ENCODE data around the gene AKAP12. TPM values are rescaled to one million over a fixed set of nuclear protein-coding genes. Genes with fewer than 3 reads are reported as not detected.

Gene AKAP12
- polyA plus RNA-seq, 1 experiment = 27.7 TPM

DNA sequence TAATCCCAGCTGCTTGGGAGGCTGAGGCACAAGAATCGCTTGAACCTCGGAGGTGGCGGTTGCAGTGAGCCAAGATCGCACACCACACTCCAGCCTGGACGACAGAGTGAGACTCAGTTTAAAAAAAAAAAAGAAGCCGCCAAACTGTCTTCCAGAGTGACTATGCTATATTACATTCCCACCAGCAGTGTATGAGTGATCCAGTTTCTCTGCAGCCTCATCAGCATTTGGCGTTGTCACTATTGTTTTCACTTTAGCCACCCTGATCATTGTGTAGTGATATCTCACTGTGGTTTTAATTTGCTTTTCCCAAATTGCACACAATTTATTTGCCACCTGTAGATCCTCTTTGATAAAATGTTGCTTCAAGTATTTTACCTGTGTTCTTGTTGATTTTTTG lies 6.0 kb upstream of the AKAP12 start:
- POLR2A ChIA-PET = no interaction called here

DNA sequence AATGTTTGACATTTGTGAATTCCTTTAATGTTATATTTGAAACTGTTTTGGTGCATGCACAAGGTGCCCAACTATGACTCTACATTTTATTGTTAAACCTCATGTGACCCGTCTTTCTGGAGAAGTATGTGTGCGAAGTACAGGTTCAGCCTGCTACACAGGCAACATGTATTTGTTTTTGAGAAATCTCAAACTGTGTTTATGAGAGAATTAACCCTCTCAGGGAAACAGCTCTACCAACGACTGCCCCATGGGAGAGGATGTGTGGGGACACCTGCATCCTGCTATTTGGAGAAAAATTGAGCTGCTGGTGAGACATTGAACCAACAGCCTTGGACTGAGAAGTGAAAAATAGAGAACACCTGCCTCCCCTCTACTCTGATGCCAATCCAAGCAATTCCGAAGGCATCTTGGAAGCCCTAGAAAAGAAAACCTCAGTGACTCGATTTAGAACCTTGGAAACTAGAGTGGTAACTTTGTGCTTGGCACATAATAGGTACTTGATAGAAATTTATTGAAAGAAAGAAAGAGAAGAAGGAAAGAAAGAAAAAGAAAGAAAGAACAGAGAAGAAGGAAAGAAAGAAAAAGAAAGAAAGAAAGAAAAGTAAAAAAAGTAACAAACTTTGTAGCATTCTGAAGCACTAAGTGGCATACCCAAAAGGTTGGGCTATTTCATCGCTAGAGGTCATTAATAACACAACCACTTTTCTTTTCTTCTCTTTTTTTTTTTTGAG lies 2.9 kb upstream of the AKAP12 start:
- POLR2A ChIA-PET = no interaction called here
- H3K4me3 ChIP-seq (ENCODE audit: low read depth, low read length) = no peak overlapping the region

More for the DNA sequence above, 6.0 kb upstream of the AKAP12 start:
- Histone ChIP-seq H3K36me3 (ENCODE audit: control insufficient read depth, insufficient read depth, low read length) (no peaks in the 10 kb centered on the region), H3K4me3 (ENCODE audit: low read depth, low read length) (no peak overlapping the region), H3K27me3 (ENCODE audit: control insufficient read depth, insufficient read depth, low read length) (no peaks in the 10 kb centered on the region; the same call in 1 of the 2 replicates)
- TF ChIP-seq, protein P1, sequence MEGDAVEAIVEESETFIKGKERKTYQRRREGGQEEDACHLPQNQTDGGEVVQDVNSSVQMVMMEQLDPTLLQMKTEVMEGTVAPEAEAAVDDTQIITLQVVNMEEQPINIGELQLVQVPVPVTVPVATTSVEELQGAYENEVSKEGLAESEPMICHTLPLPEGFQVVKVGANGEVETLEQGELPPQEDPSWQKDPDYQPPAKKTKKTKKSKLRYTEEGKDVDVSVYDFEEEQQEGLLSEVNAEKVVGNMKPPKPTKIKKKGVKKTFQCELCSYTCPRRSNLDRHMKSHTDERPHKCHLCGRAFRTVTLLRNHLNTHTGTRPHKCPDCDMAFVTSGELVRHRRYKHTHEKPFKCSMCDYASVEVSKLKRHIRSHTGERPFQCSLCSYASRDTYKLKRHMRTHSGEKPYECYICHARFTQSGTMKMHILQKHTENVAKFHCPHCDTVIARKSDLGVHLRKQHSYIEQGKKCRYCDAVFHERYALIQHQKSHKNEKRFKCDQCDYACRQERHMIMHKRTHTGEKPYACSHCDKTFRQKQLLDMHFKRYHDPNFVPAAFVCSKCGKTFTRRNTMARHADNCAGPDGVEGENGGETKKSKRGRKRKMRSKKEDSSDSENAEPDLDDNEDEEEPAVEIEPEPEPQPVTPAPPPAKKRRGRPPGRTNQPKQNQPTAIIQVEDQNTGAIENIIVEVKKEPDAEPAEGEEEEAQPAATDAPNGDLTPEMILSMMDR (IDR thresholded peaks at IDR 0.05; ENCODE audit: insufficient read depth, low read depth, low read length) = no peak
- no peak for DNase-seq (ENCODE audit: low read depth)
- CTCF ChIA-PET = interaction anchor here (0.6 kb wide), 1 partner anchor 91 kb away, joined by 3 read pairs; no protein-coding TSS in a partner anchor

DNA sequence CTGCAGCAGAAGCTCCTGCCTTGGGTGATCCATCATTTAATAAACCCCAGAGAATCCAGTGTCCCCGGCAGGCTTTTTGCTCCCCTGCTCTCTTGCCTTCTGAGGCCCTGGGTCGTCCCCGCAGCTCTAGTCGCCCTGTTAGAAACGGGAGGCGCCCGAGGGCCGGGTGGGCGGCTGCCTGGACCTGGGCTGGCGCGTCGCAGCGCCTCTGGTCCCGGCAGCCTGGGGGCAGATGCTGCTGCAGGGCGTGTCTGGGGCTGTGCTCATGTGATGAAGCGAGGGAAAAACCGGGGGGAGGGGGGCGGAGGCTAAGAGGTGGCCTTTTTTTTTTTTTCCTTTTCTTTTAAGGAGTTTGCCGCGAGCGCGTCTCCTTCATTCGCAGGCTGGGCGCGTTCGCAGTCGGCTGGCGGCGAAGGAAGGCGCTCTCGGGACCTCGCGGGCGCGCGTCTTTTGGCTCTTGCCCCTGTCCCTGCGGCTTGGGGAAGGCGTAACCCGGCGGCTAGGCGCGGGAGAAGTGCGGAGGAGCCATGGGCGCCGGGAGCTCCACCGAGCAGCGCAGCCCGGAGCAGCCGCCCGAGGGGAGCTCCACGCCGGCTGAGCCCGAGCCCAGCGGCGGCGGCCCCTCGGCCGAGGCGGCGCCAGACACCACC lies 394 bp downstream of the AKAP12 start:
- TF ChIP-seq, protein P1 (IDR thresholded peaks at IDR 0.05; ENCODE audit: insufficient read depth, low read depth, low read length) = no peak
- H3K27me3 ChIP-seq (ENCODE audit: control insufficient read depth, insufficient read depth, low read length) = no peaks in the 10 kb centered on the region; the same call in 1 of the 2 replicates
- H3K36me3 ChIP-seq (ENCODE audit: control insufficient read depth, insufficient read depth, low read length) = no peaks in the 10 kb centered on the region
- ChIA-PET POLR2A (interaction anchor here (0.6 to 0.9 kb wide), 3 partner anchors 77 to 139 kb away, joined by 3 to 10 read pairs (median 5); no protein-coding TSS in a partner anchor), CTCF (interaction anchor here (0.9 to 3.5 kb wide), 3 partner anchors 14 to 84 kb away, joined by 3 to 18 read pairs (median 3); no protein-coding TSS in a partner anchor)
- no peak for DNase-seq (ENCODE audit: low read depth)
- peak overlapping the region; percentile 88 for H3K4me3 ChIP-seq (ENCODE audit: low read depth, low read length)

More for the DNA sequence above, 2.9 kb upstream of the AKAP12 start:
- no peaks in the 10 kb centered on the region for H3K36me3 ChIP-seq (ENCODE audit: control insufficient read depth, insufficient read depth, low read length)
- CTCF ChIA-PET = no interaction called here
- DNase-seq (ENCODE audit: low read depth) = no peak
- no peaks in the 10 kb centered on the region; the same call in 1 of the 2 replicates for H3K27me3 ChIP-seq (ENCODE audit: control insufficient read depth, insufficient read depth, low read length)
- TF ChIP-seq, protein P1 (IDR thresholded peaks at IDR 0.05; ENCODE audit: insufficient read depth, low read depth, low read length) = no peak

DNA sequence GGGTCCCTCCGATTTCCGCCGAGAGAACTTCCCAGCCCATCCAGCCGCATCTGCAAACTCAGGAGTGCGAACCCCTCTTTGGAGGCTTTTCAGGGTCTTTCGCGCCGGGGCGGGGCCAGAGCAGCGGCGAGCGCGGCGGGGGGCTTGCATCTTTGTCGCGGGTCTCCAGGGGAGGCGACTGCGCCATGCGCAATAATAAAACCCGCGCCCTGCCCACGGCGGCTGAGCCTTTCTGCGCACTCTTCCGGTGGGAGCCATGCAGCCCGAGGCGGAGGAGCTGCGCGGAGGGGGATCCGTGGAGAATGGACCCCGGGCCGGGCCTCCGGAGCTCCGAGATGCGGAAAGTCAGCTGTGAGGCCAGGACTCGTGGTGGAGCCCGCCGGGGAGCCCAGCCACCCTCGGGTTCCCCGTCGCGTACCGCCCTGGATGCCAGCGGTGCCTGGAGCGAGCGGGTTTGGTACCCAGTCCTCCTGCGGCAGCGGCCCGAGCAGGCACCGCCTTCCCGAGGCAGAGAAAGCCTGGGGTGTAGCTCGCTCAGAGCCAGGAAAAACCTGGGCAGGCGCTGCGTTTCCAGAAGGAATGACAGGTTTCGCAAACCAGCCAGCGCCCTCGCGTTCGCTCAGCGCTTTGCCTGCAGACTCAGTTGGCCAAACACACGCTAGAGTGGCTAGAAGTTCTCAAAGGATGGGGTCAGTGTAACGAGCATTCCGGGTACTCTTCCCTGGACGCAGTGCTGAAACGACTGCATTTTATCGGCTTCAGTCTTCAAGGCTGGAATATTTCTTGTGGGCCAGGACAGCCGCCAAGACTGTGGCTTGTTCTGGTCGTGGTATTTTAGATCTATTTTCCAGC lies 1.2 kb downstream of the AKAP12 start:
- Histone ChIP-seq H3K4me3 (ENCODE audit: low read depth, low read length) (peak overlapping the region; percentile 88), H3K36me3 (ENCODE audit: control insufficient read depth, insufficient read depth, low read length) (no peaks in the 10 kb centered on the region), H3K27me3 (ENCODE audit: control insufficient read depth, insufficient read depth, low read length) (no peaks in the 10 kb centered on the region; the same call in 1 of the 2 replicates)
- ChIA-PET CTCF (interaction anchor here (0.9 to 3.5 kb wide), 2 partner anchors 32 to 84 kb away, joined by 3 to 18 read pairs; no protein-coding TSS in a partner anchor), POLR2A (interaction anchor here (0.7 to 0.9 kb wide), 2 partner anchors 77 to 89 kb away, joined by 3 to 10 read pairs; no protein-coding TSS in a partner anchor)
- TF ChIP-seq, protein P1 (IDR thresholded peaks at IDR 0.05; ENCODE audit: insufficient read depth, low read depth, low read length) = 0 out of 2 replicates have a peak, but pooled peaks have one; percentile 1
- no peak for DNase-seq (ENCODE audit: low read depth)

Data from BJ (cell line).